GM12865 (cell line): Measurements from ENCODE around the gene TRAF3IP1.

Source experiments
- DNase-seq: peaks from one replicate; pipeline ENCODE4 v3.0.0; 2010; ENCODE audit warnings: low read depth
- H3K4me3 ChIP-seq: 2 replicates; pipeline ENCODE4 v1.5.1; 2011; ENCODE audit warnings: mild to moderate bottlenecking, low read depth, low read length, control low read depth
- TF ChIP-seq, protein P1 (sequence below): IDR thresholded peaks from 2 replicates; pipeline ENCODE4 v1.5.1; 2011; ENCODE audit warnings: low read length, control low read depth, low read depth, inconsistent platforms; ENCODE audit not compliant: insufficient read depth; ENCODE audit errors: missing control alignments

Gene TRAF3IP1

DNA sequence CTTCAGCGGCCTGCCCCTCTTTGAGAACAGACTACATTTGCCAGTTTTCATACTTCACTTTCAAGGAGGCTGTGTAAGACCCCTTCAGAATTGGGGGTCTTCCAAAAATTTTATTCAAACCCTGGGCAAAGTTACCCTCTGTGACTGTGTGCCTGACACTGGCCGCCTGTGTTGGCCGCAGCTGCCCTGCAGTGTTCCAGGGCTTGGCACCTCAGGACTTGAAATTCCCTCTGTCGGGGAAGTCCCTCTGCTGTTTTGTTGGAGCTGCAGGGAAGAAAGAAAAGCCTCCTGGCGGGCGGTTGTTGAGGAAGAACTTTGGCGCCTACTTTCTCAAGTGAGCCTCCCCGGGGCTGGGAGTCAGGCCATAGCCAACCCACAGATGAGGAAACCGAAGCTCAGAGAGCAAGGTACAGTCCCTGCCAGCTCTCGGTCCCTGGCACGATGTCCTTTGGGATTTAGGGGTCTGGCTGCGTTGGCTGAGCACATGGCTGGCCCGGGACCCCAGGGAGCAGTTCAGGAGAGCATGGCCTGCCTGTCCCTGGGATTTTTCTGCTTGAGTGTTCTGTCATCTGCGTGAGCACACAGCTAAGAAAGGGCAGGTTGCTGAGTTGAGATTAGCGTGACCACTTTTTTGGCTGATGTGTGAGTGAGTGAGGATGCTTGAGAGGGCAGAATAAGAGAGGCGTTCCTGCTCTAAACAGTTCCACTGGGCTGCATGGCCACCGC is 88.5 kb downstream of the TRAF3IP1 start:
- DNase-seq: no peak
- H3K4me3 ChIP-seq: no peak overlapping the region
- TF ChIP-seq, protein P1, sequence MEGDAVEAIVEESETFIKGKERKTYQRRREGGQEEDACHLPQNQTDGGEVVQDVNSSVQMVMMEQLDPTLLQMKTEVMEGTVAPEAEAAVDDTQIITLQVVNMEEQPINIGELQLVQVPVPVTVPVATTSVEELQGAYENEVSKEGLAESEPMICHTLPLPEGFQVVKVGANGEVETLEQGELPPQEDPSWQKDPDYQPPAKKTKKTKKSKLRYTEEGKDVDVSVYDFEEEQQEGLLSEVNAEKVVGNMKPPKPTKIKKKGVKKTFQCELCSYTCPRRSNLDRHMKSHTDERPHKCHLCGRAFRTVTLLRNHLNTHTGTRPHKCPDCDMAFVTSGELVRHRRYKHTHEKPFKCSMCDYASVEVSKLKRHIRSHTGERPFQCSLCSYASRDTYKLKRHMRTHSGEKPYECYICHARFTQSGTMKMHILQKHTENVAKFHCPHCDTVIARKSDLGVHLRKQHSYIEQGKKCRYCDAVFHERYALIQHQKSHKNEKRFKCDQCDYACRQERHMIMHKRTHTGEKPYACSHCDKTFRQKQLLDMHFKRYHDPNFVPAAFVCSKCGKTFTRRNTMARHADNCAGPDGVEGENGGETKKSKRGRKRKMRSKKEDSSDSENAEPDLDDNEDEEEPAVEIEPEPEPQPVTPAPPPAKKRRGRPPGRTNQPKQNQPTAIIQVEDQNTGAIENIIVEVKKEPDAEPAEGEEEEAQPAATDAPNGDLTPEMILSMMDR: no peak

DNA sequence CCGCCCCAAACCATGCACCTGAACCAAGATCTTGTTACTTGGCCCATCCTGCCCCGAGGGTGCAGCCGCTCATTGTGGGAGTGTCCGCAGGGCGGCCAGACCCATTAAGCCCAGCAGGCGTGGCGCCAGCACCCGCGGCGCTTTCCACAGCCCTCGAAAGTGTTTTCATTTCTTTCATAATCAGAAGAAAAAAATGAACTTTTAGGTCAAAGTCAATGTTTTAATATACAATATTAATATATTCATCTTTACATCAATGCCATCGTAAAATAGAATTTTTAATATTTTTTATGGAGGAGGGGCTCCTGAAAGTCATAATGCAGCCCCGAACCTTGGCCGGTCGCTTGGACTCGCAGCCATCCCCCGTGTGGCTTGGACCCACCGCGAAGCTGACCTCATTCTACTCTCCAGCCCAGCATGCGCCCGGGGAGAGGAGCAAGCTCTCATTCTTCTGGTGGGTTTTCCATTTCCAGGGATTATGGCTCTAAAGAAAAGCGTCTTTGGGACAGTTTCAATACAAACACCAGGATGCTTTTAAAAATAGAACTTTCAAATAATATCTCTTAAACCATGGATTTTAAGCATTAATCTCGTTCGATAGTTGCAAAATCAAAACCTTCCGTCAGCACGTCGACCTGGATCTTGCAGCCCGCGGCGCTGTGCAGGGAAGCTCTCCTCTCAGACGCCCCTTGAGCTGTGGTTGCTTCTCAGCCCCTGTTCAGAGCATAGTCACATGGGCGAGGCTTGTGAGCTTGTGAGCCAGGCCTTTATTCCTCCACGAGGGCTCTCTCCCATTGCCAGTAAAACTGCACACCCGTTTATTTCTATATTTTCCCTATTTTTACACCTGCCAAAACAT is 89.3 kb downstream of the TRAF3IP1 start:
- DNase-seq: no peak
- H3K4me3 ChIP-seq: no peak overlapping the region
- TF ChIP-seq, protein P1: no peak

DNA sequence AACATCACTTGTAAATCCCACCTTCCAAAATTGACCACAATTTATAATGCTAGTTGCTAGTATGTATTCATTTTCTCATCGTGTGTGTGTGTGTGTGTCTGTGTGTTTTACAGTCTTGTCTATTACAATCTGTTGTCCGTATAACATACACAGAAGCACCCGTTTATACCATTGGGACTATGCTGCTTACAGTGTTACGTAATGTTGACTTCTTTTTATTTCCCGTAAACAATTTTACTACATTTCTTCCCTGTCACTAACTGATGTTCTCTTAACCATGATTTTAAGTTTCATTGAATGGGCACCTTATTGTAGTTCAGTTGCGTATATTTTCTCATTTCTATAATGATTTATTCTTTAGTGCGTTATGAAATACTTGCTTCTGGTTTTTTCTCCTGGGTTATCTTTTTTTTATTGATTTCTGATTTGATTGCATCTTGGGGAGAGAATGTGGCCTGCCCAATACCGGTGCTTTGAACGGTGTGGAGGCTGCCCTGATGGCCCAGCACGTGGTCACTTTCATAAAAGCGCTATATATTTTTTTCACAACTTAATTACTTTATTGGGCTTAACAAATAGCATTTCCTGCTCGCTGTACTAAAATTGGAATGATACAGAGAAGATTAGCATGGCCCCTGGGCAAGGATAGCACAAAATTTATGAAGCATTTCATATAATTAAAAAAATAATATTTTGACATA is 91.9 kb downstream of the TRAF3IP1 start:
- no peak for DNase-seq
- TF ChIP-seq, protein P1: no peak
- H3K4me3 ChIP-seq: no peak overlapping the region

DNA sequence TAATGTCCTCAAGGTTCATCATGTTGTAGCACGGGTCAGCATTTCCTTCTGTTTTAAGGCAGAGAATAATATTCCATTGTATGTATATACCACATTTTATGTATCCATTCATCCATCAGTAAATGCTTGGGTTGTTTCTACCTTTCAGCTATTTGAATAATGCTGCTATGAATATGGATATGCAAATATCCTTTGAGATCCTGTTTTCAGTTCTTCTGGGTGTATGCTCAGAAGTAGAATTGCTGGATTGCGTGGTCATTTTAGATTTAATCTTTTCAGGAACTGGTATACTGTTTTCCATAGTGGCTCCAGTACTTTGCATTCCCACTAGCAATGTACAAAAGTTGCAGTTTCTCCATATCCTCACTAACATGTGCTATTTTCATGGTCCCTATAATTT is 93.0 kb downstream of the TRAF3IP1 start:
- DNase-seq: no peak
- TF ChIP-seq, protein P1: no peak

DNA sequence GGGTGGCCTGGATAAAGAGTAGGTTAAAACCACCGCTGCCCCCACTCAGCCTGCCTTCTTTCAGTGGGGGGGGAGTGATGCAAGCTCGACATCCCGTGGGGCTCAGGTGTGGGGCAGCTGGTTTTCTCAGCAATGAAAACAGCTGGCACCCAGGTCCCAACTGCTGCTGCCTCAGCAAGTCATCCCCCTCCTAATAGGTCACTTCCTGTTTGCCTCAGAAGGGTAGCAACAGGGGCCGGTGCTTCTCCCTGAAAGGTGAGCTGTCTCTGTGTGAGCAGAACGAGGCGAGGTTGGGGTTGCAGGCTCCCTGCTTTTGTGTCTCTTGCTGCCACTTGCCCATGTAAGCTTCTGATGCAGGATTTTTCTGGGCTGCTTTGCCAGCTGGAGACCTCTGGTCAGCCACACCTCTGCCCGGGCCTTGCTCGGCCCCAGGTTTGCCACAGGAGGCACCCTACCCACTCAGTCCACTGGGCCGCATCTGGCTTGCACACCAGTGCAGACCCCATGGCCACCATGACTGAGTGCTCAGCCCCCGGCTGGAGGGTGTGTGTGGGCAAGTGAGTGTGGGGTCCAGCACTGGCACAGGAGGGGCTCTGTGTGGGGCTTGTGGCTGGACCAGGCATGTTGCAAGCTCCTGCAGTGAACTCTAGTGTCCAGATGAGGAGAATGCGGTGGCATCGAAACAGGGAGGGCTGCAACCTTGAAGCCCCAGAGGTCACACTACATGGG is 94.9 kb downstream of the TRAF3IP1 start:
- peak; percentile 22 for DNase-seq
- TF ChIP-seq, protein P1: no peak
- H3K4me3 ChIP-seq: no peak overlapping the region

More for the DNA sequence above, 93.0 kb downstream of the TRAF3IP1 start:
- H3K4me3 ChIP-seq: no peak overlapping the region

DNA sequence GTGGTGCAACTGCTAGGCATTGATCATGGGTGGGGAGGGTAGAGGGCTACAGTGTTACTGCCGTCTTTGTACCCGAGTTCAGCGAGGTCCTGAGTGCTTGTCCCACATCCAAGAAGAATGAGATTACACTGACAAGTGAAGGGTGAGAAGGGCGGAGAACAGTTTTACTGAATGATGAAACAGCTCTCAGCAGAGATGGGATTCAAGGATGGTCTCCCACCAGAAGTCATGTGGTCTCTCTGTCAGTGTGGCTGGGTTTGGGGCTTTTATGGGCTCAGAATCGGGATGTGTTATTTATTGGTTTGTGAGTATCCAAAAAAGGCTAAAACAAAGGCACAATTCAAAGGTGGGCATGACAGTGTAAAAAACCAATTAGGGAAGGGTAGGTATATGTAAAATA is 95.6 kb downstream of the TRAF3IP1 start:
- TF ChIP-seq, protein P1: no peak
- no peak overlapping the region for H3K4me3 ChIP-seq
- DNase-seq: no peak
